BJ (cell line): Measurements from ENCODE around the gene EGFL7. TPM values are rescaled to one million over a fixed set of nuclear protein-coding genes. Genes with fewer than 3 reads are reported as not detected.

Experiments
- CTCF ChIA-PET: fragments of 350-600 bp; formaldehyde crosslinking; extraction: SDS; loops from one replicate; lab custom pipeline; 2021; ENCODE audit warnings: antibody characterized with exemption, inconsistent platforms; lab: Yijun Ruan, JAX
- POLR2A ChIA-PET: fragments of 300-600 bp; sonication (Branson Sonifier 250); formaldehyde crosslinking; extraction: SDS; loops from one replicate; lab custom pipeline; 2021; ENCODE audit warnings: antibody characterized with exemption; lab: Charles Lee
- DNase-seq: peaks from one replicate; pipeline ENCODE4 v3.0.0-alpha.2; 2011; ENCODE audit warnings: low read depth
- H3K27me3 ChIP-seq: 2 replicates; pipeline ENCODE4 v1.6.0; 2011; ENCODE audit warnings: low read length; ENCODE audit not compliant: control insufficient read depth, insufficient read depth
- H3K36me3 ChIP-seq: 2 replicates; pipeline ENCODE4 v1.5.1; 2011; ENCODE audit warnings: low read length; ENCODE audit not compliant: control insufficient read depth, insufficient read depth
- H3K4me3 ChIP-seq: 2 replicates; pipeline ENCODE4 v1.5.1; 2011; ENCODE audit warnings: low read depth, mild to moderate bottlenecking, control low read depth, low read length
- polyA plus RNA-seq: library from polyadenylated mRNA; depleted of rRNA; stranded (reverse); fragments of >200 nt; gene quantifications from 2 replicates; pipeline ENCODE4 v1.2.3, GENCODE V29; 2011
- TF ChIP-seq, protein P1 (sequence below): IDR thresholded peaks from 2 replicates; pipeline ENCODE4 v1.5.1; 2011; ENCODE audit warnings: low read depth, mild to moderate bottlenecking, control low read depth, inconsistent platforms, low read length, moderate library complexity; ENCODE audit not compliant: insufficient read depth

The EGFL7 gene
- polyA plus RNA-seq, 1 experiment: 26.9 TPM

- TF ChIP-seq, protein P1, sequence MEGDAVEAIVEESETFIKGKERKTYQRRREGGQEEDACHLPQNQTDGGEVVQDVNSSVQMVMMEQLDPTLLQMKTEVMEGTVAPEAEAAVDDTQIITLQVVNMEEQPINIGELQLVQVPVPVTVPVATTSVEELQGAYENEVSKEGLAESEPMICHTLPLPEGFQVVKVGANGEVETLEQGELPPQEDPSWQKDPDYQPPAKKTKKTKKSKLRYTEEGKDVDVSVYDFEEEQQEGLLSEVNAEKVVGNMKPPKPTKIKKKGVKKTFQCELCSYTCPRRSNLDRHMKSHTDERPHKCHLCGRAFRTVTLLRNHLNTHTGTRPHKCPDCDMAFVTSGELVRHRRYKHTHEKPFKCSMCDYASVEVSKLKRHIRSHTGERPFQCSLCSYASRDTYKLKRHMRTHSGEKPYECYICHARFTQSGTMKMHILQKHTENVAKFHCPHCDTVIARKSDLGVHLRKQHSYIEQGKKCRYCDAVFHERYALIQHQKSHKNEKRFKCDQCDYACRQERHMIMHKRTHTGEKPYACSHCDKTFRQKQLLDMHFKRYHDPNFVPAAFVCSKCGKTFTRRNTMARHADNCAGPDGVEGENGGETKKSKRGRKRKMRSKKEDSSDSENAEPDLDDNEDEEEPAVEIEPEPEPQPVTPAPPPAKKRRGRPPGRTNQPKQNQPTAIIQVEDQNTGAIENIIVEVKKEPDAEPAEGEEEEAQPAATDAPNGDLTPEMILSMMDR: no peak
- no peak for DNase-seq
- Histone ChIP-seq H3K36me3 (no peaks in the 10 kb centered on the region), H3K27me3 (peaks cover 3% of the 10 kb centered on the region; the same call in 1 of the 2 replicates), H3K4me3 (no peak overlapping the region)
- POLR2A ChIA-PET: no interaction called here
- CTCF ChIA-PET: interaction anchor here (0.6 to 1.6 kb wide), 6 partner anchors 8 to 179 kb away, joined by 3 to 5 read pairs (median 4); no protein-coding TSS in a partner anchor
Measured at GRCh38 chr9:136664000-136664915, 1.5 kb downstream of the EGFL7 start.

DNA sequence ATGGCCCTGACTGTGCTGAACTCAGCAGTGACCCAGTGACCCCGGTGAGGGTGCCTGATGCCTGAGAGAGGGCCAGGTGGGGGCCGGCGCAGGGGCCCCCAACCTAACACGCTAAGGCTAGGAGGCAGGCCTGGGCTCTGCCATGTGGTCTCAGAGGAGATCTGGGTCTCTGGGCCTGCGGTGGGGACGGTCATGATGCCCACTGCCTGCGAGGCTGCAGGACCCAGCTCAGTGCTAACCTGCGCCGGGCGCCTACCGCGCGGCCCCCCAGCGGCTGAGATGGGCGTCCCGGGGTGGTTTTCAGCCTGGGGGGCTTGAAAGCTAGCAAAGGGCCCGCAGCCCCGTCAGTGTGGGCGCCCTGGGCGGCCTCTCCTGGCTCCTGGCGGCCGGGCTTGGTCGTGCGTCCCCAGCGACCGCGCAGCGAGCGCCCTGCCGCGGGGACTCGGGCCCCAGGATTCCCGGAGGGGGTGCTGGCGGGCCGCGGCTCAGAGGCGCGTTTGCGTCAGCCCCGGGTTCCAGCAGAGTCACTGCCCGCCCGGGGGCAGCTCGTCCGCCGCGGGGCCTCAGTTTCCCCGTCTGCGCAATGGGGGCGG lies 2.5 kb downstream of the EGFL7 start:
- H3K36me3 ChIP-seq: no peaks in the 10 kb centered on the region
- DNase-seq: no peak
- ChIA-PET POLR2A (no interaction called here), CTCF (interaction anchor here (1.6 kb wide), 1 partner anchor 9 kb away, joined by 5 read pairs; no protein-coding TSS in a partner anchor)
- H3K4me3 ChIP-seq: peak overlapping the region; percentile 44
- H3K27me3 ChIP-seq: no peaks in the 10 kb centered on the region
- TF ChIP-seq, protein P1: peak; percentile 31

- no peaks in the 10 kb centered on the region for H3K36me3 ChIP-seq
- POLR2A ChIA-PET: no interaction called here
- TF ChIP-seq, protein P1: no peak
- CTCF ChIA-PET: interaction anchor here (0.6 to 1.6 kb wide), 2 partner anchors 10 to 104 kb away, joined by 3 to 5 read pairs; no protein-coding TSS in a partner anchor
- peak overlapping the region; percentile 44 for H3K4me3 ChIP-seq
- no peaks in the 10 kb centered on the region for H3K27me3 ChIP-seq
- DNase-seq: no peak
Measured at GRCh38 chr9:136665704-136666371, 3.1 kb downstream of the EGFL7 start.

DNA sequence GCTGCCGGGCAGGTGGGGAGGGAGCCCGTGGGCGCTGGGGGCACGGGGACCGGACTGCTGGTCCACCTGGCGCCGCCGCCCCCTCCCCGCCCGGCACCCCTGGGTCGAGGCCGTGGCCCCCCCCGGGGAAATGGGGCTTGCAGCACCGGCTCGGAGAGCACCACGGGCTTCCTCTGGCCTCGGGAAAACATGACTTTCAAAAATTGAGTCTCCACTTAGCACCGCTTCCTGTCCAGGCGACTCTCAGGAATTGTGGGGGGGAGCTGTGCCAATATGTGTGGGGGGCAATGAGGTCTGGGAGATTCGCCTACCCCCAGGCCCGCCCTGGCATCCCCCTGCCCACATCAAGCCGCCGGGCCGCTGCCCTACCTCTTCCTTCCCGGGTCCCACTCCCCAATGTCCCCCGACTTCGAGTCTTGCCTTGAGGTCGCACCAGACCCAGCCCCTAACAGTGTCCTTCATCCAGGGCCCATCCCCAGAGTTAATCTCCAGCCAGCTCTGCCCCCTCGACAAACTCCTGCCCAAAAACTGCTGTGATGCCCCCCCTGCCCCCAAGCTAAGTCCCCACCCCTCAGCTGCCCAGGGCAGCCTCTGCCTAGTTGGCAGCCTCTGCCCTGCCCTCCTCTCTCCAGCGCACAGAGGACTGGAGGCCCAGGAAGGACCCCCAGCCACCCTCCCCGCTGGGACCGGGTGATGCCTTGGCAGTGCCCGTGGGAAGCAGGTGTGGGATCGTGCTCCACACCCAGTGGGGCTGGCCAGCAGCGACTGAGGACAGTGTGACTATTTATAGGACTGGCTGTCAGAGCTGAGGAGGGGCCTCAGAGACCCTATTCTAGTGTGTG lies 3.9 kb downstream of the EGFL7 start:
- Histone ChIP-seq H3K4me3 (peak overlapping the region; percentile 44), H3K36me3 (no peaks in the 10 kb centered on the region), H3K27me3 (no peaks in the 10 kb centered on the region)
- CTCF ChIA-PET: interaction anchor here (0.6 to 1.2 kb wide), 4 partner anchors 17 to 182 kb away, joined by 3 read pairs; no protein-coding TSS in a partner anchor
- POLR2A ChIA-PET: no interaction called here
- DNase-seq: no peak
- TF ChIP-seq, protein P1: no peak
